Peyer's patch (tissue), 4 donors: Measurements from ENCODE around the gene SMTN. TPM values are rescaled to one million over a fixed set of nuclear protein-coding genes. Genes with fewer than 3 reads are reported as not detected.

ENCODE experiments used
- DNase-seq, 3 donors: peaks; one replicate each; pipeline ENCODE4 v3.0.0-alpha.2; 2017 to 2019
- H3K27ac ChIP-seq, 4 donors: fragments of 200-600 bp; sonication (generic); one replicate each; pipeline ENCODE4 v1.5.1; 2016 to 2019
- H3K27me3 ChIP-seq, 2 donors: fragments of 200-600 bp; sonication (generic); one replicate each; pipeline ENCODE4 v1.5.1; 2019
- H3K36me3 ChIP-seq, 3 donors: fragments of 200-600 bp; sonication (generic); one replicate each; pipeline ENCODE4 v1.5.1; 2016 to 2019
- H3K4me1 ChIP-seq, 4 donors: fragments of 200-600 bp; sonication (generic); one replicate each; pipeline ENCODE4 v1.5.1; 2016 to 2019
- H3K4me3 ChIP-seq, 4 donors: fragments of 200-600 bp; sonication (generic); 1 replicate in 3 of 4; 2 replicates in 1 of 4; pipeline ENCODE4 v1.5.1; 2016 to 2019; ENCODE audit warnings: mild to moderate bottlenecking in 1 of 4
- H3K9me3 ChIP-seq, 4 donors: fragments of 200-600 bp; sonication (generic); one replicate each; pipeline ENCODE4 v1.5.1; 2016 to 2019; ENCODE audit warnings: mild to moderate bottlenecking in 1 of 4
- POLR2A ChIP-seq, 2 donors: fragments of 450-650 bp; IDR thresholded peaks; one replicate each; pipeline ENCODE4 v1.5.1; 2017; ENCODE audit warnings: antibody characterized with exemption in 2 of 2, mild to moderate bottlenecking in 2 of 2, moderate library complexity in 2 of 2
- total RNA-seq, 4 donors: library from RNA; depleted of rRNA; stranded (reverse); fragments of >200 nt; gene quantifications; one replicate each; pipeline ENCODE4 v1.1.0, GENCODE V29; 2016
- TF ChIP-seq, protein P1 (sequence below), 6 experiments: fragments of 450-650 bp in 4 of 6; fragments of 200-600 bp in 2 of 6; sonication (generic) in 1 of 6; IDR thresholded peaks; one replicate each; pipeline ENCODE4 v1.5.1; 2017 to 2019; ENCODE audit warnings: antibody characterized with exemption in 6 of 6, mild to moderate bottlenecking in 3 of 6, moderate library complexity in 1 of 6

Gene SMTN
- total RNA-seq, 4 donors from 2014 or later = 23.1 to 124 (median 75.9) TPM

DNA sequence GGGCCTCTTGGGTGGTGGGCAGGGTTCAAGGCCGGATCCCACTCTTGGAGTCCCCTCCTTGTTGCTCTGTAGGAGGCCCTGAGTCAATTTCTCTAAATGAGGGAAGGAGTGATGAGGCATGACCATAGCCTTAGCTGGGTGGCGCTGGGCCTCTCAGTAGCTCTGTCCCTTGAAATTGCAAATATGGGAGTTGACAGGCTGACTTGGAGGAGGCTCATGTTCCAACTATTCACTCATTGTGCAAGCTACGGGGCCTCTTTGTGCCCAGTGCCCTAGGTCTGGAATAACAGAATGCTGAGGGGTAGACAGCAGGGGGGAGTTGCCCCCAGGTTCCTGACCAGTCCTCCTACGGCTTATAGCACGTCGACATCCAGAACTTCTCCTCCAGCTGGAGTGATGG lies 18.3 kb downstream of the SMTN start:
- no peak for DNase-seq
- H3K4me3 ChIP-seq = no peak overlapping the region
- peaks cover 0 to 24% (median 0%) of the 10 kb centered on the region in 4 donors for H3K4me1 ChIP-seq
- TF ChIP-seq POLR2A (IDR thresholded peaks at IDR 0.05) = no peak
- TF ChIP-seq, protein P1, sequence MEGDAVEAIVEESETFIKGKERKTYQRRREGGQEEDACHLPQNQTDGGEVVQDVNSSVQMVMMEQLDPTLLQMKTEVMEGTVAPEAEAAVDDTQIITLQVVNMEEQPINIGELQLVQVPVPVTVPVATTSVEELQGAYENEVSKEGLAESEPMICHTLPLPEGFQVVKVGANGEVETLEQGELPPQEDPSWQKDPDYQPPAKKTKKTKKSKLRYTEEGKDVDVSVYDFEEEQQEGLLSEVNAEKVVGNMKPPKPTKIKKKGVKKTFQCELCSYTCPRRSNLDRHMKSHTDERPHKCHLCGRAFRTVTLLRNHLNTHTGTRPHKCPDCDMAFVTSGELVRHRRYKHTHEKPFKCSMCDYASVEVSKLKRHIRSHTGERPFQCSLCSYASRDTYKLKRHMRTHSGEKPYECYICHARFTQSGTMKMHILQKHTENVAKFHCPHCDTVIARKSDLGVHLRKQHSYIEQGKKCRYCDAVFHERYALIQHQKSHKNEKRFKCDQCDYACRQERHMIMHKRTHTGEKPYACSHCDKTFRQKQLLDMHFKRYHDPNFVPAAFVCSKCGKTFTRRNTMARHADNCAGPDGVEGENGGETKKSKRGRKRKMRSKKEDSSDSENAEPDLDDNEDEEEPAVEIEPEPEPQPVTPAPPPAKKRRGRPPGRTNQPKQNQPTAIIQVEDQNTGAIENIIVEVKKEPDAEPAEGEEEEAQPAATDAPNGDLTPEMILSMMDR (IDR thresholded peaks at IDR 0.05) = no peak
- H3K27me3 ChIP-seq = no peaks in the 10 kb centered on the region
- H3K9me3 ChIP-seq = no peaks in the 10 kb centered on the region
- H3K36me3 ChIP-seq = peaks cover 0 to 64% (median 0%) of the 10 kb centered on the region in 3 donors
- peak overlapping the region in 3 of 4 donors; percentile 19 to 92 (median 59) for H3K27ac ChIP-seq

DNA sequence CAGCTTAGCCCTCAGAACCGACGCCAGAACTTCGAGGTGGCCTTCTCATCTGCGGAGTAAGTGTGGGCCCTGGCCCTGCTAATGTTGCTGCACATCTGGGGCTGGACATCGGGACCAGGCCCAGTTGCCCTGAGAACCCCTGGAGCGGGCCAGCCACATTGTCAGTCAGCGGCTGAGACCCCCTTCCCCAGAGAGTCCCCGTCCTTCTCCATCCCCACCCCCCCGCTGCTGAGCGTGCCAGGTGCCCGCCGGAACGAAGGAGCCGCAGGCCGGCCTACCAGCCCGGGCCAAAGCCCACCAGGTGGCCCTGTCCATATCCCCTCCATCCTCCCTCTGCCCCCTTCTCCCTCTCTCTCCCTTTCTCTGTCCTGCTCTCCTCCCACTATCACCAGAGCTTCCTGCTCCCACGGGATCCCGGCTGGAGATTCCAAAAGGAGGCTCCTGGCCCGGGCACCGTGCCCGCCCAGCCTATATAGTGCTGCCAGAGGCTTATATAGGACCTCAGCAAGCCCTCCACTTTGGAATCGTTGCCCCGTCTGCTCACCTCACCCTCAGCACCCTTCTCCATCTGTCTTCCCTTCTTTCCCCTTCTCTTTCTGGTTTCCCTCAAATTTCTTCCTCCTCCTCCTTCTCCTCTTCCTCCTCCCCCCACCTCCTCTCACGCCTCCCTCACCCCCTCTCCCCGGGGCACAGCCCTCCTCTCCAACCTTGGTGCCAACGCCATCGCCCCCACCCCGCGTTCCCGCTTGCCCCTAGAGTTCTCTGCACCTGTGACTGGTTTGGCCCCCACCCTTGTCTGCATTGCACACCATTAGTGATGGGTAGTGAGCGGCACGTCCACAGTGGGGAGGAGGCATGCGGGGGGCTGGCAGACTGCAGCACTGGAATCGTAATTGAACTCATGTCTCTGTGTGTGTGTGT lies 19.0 kb downstream of the SMTN start:
- peaks cover 0 to 24% (median 0%) of the 10 kb centered on the region in 4 donors for H3K4me1 ChIP-seq
- H3K4me3 ChIP-seq = no peak overlapping the region
- no peak for TF ChIP-seq POLR2A (IDR thresholded peaks at IDR 0.05)
- TF ChIP-seq, protein P1 (IDR thresholded peaks at IDR 0.05) = no peak
- peak overlapping the region in 2 of 4 donors; percentile 59 to 92 for H3K27ac ChIP-seq
- H3K36me3 ChIP-seq = peaks cover 0 to 66% (median 0%) of the 10 kb centered on the region in 3 donors
- peak in 1 of 3 donors; percentile 46 for DNase-seq
- no peaks in the 10 kb centered on the region for H3K9me3 ChIP-seq
- no peaks in the 10 kb centered on the region for H3K27me3 ChIP-seq

DNA sequence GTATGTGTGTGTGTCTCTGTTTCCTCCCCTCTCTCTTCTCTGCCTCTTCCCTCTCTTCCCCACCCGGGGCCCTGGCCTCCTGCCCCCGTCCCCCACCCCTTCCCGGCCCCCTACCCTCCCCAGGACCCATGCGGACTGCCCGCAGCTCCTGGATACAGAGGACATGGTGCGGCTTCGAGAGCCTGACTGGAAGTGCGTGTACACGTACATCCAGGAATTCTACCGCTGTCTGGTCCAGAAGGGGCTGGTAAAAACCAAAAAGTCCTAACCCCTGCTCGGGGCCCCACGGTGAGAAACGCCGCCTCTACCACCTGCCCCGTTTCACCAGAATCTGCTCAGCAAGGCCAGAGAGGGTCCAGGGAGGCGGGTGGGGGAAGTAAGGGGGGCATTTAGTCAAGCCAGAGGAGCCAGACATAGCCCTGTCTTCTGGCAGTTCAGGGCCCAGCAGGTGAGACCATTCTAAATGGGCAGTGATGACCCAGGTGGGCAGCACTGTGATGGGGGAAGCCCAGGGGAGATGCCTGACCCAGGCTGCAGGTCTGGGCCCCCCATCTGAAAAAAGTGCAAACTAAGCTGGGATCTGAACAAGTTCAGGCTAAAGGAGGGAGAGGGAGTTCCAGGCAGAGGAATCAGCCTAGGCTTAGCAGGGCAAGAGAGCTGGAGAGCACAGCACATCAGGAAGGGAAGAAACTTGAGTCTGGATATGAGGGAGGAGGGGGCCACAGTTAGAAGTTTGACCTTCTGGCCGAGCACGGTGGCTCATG lies 19.8 kb downstream of the SMTN start:
- H3K36me3 ChIP-seq = peaks cover 0 to 62% (median 0%) of the 10 kb centered on the region in 3 donors
- no peak for TF ChIP-seq POLR2A (IDR thresholded peaks at IDR 0.05)
- TF ChIP-seq, protein P1 (IDR thresholded peaks at IDR 0.05) = no peak
- H3K27ac ChIP-seq = peak overlapping the region in 2 of 4 donors; percentile 16 to 92
- no peaks in the 10 kb centered on the region for H3K27me3 ChIP-seq
- DNase-seq = peak in 1 of 3 donors; percentile 45
- H3K4me1 ChIP-seq = peaks cover 0 to 27% (median 0%) of the 10 kb centered on the region in 4 donors
- H3K9me3 ChIP-seq = no peaks in the 10 kb centered on the region
- no peak overlapping the region for H3K4me3 ChIP-seq

DNA sequence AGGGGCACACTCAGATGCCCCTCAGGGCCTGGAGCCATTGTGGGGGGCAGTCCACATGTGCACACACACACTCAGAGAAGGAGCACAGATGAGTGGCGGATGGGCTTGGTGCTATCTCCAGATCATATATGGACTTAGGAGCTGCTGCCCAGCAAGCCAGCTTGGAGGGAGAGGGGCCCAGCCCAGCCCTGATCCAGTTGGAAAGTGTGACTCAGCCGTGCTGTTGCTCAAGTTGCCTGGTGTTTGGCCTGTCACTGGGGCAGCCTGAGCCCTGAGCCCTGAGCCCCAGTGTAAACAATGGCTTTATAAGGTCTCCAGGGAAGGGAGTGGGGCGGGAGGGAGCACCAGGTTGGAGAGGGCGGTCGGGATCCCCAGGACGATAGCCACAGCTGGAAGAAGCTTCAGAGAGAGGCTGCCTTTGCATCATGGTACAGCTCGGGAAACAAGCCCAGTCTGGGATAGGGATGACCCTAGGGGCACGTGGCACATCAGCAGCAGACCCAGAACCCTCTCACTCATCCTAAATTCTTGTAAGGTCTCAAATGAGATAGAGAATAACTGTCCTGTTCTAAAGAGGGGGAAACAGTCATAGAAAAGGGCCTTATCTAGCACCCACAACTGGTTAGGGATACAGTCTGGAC lies 21.4 kb downstream of the SMTN start:
- TF ChIP-seq, protein P1 (IDR thresholded peaks at IDR 0.05) = no peak
- no peak for TF ChIP-seq POLR2A (IDR thresholded peaks at IDR 0.05)
- H3K4me3 ChIP-seq = no peak overlapping the region
- H3K4me1 ChIP-seq = peaks cover 0 to 27% (median 0%) of the 10 kb centered on the region in 4 donors

DNA sequence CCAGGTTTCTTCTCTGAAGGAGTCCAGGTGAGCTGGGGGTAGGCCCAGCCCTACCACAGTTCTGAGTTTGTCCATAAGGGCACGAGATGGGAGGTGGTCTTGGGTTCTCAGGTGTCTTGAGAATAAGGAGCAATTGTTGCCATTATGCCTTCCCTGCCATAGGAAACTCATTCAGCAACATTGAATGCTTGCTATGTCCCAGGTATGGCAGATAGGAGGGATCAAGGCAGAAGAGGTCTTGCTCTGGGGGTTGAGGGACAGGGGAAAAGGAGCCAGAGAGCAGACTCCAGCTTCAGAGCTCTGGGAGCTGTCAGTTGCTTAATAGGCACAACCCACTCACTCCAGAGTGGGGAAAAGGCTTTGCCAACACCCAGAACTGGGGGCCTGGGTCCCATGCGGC lies 22.0 kb downstream of the SMTN start:
- TF ChIP-seq POLR2A (IDR thresholded peaks at IDR 0.05) = no peak
- TF ChIP-seq, protein P1 (IDR thresholded peaks at IDR 0.05) = no peak
- no peaks in the 10 kb centered on the region for H3K9me3 ChIP-seq
- peak in 1 of 3 donors; percentile 21 for DNase-seq
- no peak overlapping the region for H3K4me3 ChIP-seq
- H3K27me3 ChIP-seq = no peaks in the 10 kb centered on the region
- H3K4me1 ChIP-seq = peaks cover 0 to 22% (median 0%) of the 10 kb centered on the region in 4 donors
- H3K27ac ChIP-seq = peak overlapping the region; percentile 60 to 92 (median 76)
- H3K36me3 ChIP-seq = peaks cover 0 to 44% (median 0%) of the 10 kb centered on the region in 3 donors

More for the DNA sequence above, 21.4 kb downstream of the SMTN start:
- Histone ChIP-seq H3K9me3 (no peaks in the 10 kb centered on the region), H3K27ac (peak overlapping the region; percentile 64 to 92 (median 80)), H3K36me3 (peaks cover 0 to 47% (median 0%) of the 10 kb centered on the region in 3 donors), H3K27me3 (no peaks in the 10 kb centered on the region)
- DNase-seq = peak; percentile 41 to 83 (median 66)
